ENCODE measurements around the gene AGBL4.

The AGBL4 gene

DNA sequence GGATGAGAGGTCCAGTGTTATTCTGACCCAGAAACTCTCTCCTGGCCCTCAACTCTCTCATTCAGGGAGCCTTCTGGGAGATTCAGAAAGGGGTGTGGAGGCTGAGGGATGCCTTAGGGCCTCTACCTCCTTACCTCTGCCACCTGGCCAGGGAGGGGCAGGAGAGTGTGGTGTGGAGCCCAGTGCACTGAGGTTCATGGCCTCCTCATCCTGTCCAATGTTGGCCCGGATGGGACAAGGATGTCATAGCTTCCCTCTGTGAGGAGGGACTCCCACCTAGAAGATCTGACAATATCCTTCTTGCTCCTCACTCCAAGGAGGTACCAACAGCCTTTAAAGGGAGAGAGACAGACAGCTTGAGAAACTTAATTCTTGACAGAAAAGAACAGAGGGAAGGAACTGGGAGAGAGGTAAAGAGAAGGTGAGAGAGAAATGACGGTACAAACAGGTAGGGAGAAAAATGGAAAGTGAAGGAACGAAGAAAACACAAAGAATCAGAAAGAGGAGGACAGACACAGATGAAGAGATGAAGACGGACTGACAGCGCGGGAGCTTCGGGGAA, 1247.8 kb downstream of the AGBL4 start:
- peak overlapping the region; percentile 66; the same call in 1 of the 2 replicates for H3K27ac ChIP-seq
- TF ChIP-seq, protein P1, sequence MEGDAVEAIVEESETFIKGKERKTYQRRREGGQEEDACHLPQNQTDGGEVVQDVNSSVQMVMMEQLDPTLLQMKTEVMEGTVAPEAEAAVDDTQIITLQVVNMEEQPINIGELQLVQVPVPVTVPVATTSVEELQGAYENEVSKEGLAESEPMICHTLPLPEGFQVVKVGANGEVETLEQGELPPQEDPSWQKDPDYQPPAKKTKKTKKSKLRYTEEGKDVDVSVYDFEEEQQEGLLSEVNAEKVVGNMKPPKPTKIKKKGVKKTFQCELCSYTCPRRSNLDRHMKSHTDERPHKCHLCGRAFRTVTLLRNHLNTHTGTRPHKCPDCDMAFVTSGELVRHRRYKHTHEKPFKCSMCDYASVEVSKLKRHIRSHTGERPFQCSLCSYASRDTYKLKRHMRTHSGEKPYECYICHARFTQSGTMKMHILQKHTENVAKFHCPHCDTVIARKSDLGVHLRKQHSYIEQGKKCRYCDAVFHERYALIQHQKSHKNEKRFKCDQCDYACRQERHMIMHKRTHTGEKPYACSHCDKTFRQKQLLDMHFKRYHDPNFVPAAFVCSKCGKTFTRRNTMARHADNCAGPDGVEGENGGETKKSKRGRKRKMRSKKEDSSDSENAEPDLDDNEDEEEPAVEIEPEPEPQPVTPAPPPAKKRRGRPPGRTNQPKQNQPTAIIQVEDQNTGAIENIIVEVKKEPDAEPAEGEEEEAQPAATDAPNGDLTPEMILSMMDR (conservative IDR thresholded peaks at IDR 0.05) = no peak

DNA sequence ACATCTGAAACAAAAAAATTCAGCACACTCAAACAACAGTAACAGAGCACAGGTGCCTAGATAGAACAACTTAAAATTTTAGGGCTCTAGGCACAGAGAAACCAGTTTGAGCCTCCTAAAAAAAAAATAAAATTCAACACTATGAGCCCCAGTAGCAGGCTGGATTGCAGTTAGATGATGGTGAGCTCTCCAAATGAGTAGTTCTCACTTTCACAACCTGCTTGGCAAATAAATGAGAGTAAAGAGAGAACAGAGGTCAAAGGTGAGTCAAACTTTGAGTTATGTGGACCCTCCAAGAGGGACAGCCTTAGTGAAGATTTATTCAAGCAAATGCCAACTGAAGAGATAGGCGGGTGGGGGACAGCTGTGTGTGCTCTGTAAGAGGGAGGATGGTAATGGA, 1250.6 kb downstream of the AGBL4 start:
- H3K27ac ChIP-seq = no peak overlapping the region
- TF ChIP-seq, protein P1 (conservative IDR thresholded peaks at IDR 0.05) = no peak

DNA sequence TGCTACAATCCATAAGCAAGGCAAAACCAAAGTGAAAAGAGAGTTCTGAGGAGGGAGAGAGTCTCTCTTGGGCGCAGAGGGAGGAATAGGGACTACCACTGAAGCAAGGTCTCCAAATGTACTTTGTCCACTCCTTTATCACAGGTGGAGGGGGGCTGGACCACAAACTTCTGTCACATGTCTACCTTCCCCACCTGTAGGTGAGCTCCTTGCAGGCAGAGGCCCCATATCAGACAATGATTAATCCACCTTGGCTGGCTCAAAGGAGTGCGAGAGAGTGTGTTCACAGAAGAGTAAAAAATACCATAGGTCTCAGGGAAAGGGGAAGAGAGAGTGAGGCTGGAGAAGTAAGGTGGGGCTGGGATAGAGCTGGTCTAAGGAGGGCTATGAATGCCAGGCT, 1251.5 kb downstream of the AGBL4 start:
- no peak overlapping the region for H3K27ac ChIP-seq
- TF ChIP-seq, protein P1 (conservative IDR thresholded peaks at IDR 0.05) = no peak

DNA sequence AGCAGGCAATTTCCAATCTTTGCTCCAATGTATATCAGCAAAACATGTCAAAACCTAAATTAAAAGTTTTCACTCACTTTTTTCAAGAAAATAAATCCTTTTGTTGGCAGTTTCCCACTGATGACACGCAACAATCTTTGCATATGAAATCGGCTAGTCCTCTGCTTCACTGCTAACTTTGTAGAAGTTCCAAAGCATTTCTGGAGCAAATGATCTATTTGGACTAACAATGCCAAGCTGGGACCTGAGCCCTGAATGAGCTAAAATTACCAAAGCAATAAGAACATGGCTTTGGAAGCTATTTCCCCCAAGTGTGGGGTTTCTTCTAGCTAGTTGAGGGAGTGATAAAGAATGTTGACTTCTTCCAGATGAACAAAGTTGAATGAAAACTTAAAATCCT, 1252.2 kb downstream of the AGBL4 start:
- no peak overlapping the region for H3K27ac ChIP-seq
- TF ChIP-seq, protein P1 (conservative IDR thresholded peaks at IDR 0.05) = no peak

DNA sequence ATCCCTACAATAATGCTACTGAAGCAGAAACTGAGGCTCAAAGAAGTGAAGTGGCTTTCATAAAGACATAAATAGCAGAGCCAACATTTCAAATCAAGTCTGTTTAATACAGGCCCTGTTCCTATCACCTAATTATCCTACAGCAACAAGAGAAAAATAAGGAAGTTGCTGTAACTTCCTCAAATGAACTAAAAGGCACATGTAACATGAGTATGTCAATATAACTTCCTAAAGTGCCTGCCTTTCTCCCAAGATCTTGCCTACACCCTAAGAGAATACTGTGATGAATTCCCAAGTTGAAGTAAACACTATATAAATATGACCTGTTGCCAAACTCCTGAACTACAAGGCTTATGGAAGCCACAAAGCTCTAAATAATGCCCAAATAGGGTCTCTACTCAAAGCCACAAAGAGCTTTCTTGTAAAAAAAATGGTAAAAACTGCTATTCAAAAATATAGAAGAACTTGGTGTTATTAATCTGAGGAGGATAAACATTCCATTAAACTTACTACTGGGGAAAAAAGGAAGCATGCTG, 1255.7 kb downstream of the AGBL4 start:
- TF ChIP-seq, protein P1 (conservative IDR thresholded peaks at IDR 0.05) = no peak
- no peak overlapping the region for H3K27ac ChIP-seq

DNA sequence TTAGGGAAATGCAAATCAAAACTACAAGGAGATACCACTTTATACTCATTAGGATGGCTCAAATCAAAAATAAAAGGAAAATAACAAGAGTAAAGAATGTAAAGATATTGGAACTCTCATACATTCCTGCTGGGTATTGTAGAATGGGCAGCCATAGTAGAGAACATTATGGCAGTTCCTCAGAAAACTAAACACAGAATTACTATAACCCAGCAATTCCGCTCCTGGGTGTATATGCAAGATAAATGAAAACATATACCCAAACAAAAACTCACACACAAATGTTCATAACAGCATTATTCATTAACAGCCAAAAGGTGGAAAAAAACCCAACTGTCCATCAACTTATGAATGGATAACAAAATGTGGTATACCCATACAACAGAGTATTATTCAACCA, 1258.4 kb downstream of the AGBL4 start:
- H3K27ac ChIP-seq = no peak overlapping the region
- TF ChIP-seq, protein P1 (conservative IDR thresholded peaks at IDR 0.05) = no peak

DNA sequence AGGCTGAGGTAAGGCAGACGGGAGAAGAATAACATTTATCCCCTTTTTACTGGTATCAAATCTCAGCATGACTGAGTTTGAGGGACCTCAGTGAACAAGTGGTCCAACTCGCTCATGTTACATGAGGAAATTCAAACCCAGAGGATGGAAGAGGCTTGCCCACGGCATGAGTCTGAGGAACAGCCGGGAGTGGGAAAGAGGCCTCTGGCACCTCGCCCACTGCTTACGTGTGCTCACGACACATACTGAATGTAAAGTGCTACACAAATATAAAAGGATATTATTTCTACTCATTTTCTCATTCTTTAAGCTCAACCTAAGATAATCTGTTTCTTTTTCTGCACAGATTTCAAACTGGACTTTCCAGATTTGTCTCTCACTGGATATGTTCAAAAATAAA, 1261.8 kb downstream of the AGBL4 start:
- TF ChIP-seq, protein P1 (conservative IDR thresholded peaks at IDR 0.05) = no peak
- no peak overlapping the region for H3K27ac ChIP-seq
